Endodermal cell (in vitro differentiated cells): ENCODE data around the gene CTIF. TPM values are rescaled to one million over a fixed set of nuclear protein-coding genes. Genes with fewer than 3 reads are reported as not detected.

Source experiments
- DNase-seq: peaks from one replicate; pipeline ENCODE4 v3.0.0-alpha.2; 2017
- H3K27ac ChIP-seq: 2 replicates; pipeline ENCODE4 v1.5.1; 2013; ENCODE audit warnings: mild to moderate bottlenecking, low read depth, low read length, moderate library complexity
- H3K27me3 ChIP-seq: 2 replicates; pipeline ENCODE4 v1.6.1; 2013; ENCODE audit warnings: mild to moderate bottlenecking, low read length, moderate library complexity; ENCODE audit not compliant: insufficient read depth, control insufficient read depth, poor library complexity, severe bottlenecking
- H3K36me3 ChIP-seq: 2 replicates; pipeline ENCODE4 v1.7.0; 2013; ENCODE audit warnings: mild to moderate bottlenecking, low read length, moderate library complexity; ENCODE audit not compliant: control insufficient read depth, insufficient read depth
- H3K4me1 ChIP-seq: one replicate; pipeline ENCODE4 v1.7.0; 2013; ENCODE audit warnings: low read length; ENCODE audit not compliant: control insufficient read depth, insufficient read depth
- H3K4me3 ChIP-seq: 2 replicates; pipeline ENCODE4 v1.5.1; 2013; ENCODE audit warnings: mild to moderate bottlenecking, low read length, moderate library complexity
- H3K9ac ChIP-seq: 2 replicates; pipeline ENCODE4 v1.6.1; 2013; ENCODE audit warnings: mild to moderate bottlenecking, low read length, moderate library complexity; ENCODE audit not compliant: poor library complexity, severe bottlenecking; ENCODE audit errors: extremely low read depth
- H3K9me3 ChIP-seq: 2 replicates; pipeline ENCODE4 v1.6.1; 2013; ENCODE audit warnings: mild to moderate bottlenecking, low read length, moderate library complexity; ENCODE audit not compliant: control insufficient read depth
- H3K27ac Mint-ChIP-seq: 2 replicates; pipeline ENCODE4 v1.8.0; 2020; ENCODE audit warnings: mixed read lengths
- H3K27me3 Mint-ChIP-seq: 2 replicates; pipeline ENCODE4 v1.8.0; 2021; ENCODE audit warnings: mild to moderate bottlenecking, mixed read lengths; ENCODE audit not compliant: insufficient read depth
- H3K36me3 Mint-ChIP-seq: 2 replicates; pipeline ENCODE4 v1.8.0; 2020; ENCODE audit warnings: low read depth, mixed read lengths
- H3K4me1 Mint-ChIP-seq: 2 replicates; pipeline ENCODE4 v1.8.0; 2020; ENCODE audit warnings: mixed read lengths
- H3K4me3 Mint-ChIP-seq: 2 replicates; pipeline ENCODE4 v1.8.0; 2020; ENCODE audit warnings: mild to moderate bottlenecking, moderate library complexity, mixed read lengths
- H3K9me3 Mint-ChIP-seq: 2 replicates; pipeline ENCODE4 v1.8.0; 2020; ENCODE audit warnings: mild to moderate bottlenecking, mixed read lengths
- CTCF ChIP-seq: fragments of 200-600 bp; sonication (generic); conservative IDR thresholded peaks from 2 replicates; pipeline ENCODE4 v1.5.0; 2021; ENCODE audit warnings: antibody characterized with exemption, mild to moderate bottlenecking
- WGBS, 2 experiments: methylation state at CpG; one replicate each; pipeline versions ENCODE4 v1.1.5 to v1.1.7; 2013; ENCODE audit warnings: missing lambda C conversion rate in 2 of 2, mixed read lengths in 1 of 2; ENCODE audit not compliant: insufficient coverage in 1 of 2, insufficient read length in 1 of 2; 5-methylcytosine and 5-hydroxymethylcytosine counted together
- total RNA-seq, 2 donors: library from RNA; stranded (reverse); fragmentation: NEBNext Ultra II Directional in 1 of 2; extraction: Animal tissue kit (Norgen Biotek cat#: 25700) in 1 of 2; gene quantifications; 2 replicates in 1 of 2; 3 replicates in 1 of 2; pipeline ENCODE4 v1.2.1, GENCODE V29; 2021

Gene CTIF
- total RNA-seq, 2 donors from 2014 or later = 33.8 to 41.6 TPM

GRCh38 chr18:48866028-48866733 lies 327.4 kb downstream of the CTIF start:
- no peak overlapping the region for H3K4me3 Mint-ChIP-seq
- Histone ChIP-seq H3K27ac (no peak overlapping the region), H3K9me3 (no peaks in the 10 kb centered on the region), H3K4me3 (no peak overlapping the region), H3K4me1 (no peaks in the 10 kb centered on the region), H3K27me3 (no peaks in the 10 kb centered on the region), H3K36me3 (no peaks in the 10 kb centered on the region), H3K9ac (no peak overlapping the region)
- H3K9me3 Mint-ChIP-seq = no peaks in the 10 kb centered on the region
- no peak for TF ChIP-seq CTCF
- no peak overlapping the region for H3K27ac Mint-ChIP-seq
- no peaks in the 10 kb centered on the region for H3K36me3 Mint-ChIP-seq
- no peaks in the 10 kb centered on the region for H3K27me3 Mint-ChIP-seq
- H3K4me1 Mint-ChIP-seq = peaks cover under 1% of the 10 kb centered on the region
- 93 to 100% methylated on average over 4 to 5 of the region's 7 CpGs for WGBS, 2 experiments
- no peak for DNase-seq

GRCh38 chr18:48866856-48867255 lies 328.0 kb downstream of the CTIF start:
- no peaks in the 10 kb centered on the region for H3K27me3 ChIP-seq
- no peak for TF ChIP-seq CTCF
- Mint-ChIP-seq H3K27me3 (no peaks in the 10 kb centered on the region), H3K27ac (no peak overlapping the region), H3K4me3 (no peak overlapping the region), H3K4me1 (no peaks in the 10 kb centered on the region), H3K36me3 (no peaks in the 10 kb centered on the region), H3K9me3 (no peaks in the 10 kb centered on the region)
- H3K36me3 ChIP-seq = no peaks in the 10 kb centered on the region
- 100% methylated on average over 1 of the region's 1 CpG for WGBS, 2 experiments
- DNase-seq = no peak
- no peak overlapping the region for H3K27ac ChIP-seq
- H3K9ac ChIP-seq = no peak overlapping the region
- H3K9me3 ChIP-seq = no peaks in the 10 kb centered on the region
- no peaks in the 10 kb centered on the region for H3K4me1 ChIP-seq
- no peak overlapping the region for H3K4me3 ChIP-seq

- Histone ChIP-seq H3K36me3 (no peaks in the 10 kb centered on the region), H3K27ac (no peak overlapping the region), H3K9ac (no peak overlapping the region), H3K27me3 (no peaks in the 10 kb centered on the region), H3K4me3 (no peak overlapping the region), H3K4me1 (peaks cover 7% of the 10 kb centered on the region), H3K9me3 (no peaks in the 10 kb centered on the region)
- no peaks in the 10 kb centered on the region for H3K9me3 Mint-ChIP-seq
- DNase-seq = no peak
- no peaks in the 10 kb centered on the region for H3K36me3 Mint-ChIP-seq
- H3K4me1 Mint-ChIP-seq = peaks cover 6% of the 10 kb centered on the region
- H3K4me3 Mint-ChIP-seq = no peak overlapping the region
- no peak for TF ChIP-seq CTCF
- H3K27ac Mint-ChIP-seq = no peak overlapping the region
- 88 to 100% methylated on average over 1 of the region's 1 CpG for WGBS, 2 experiments
- H3K27me3 Mint-ChIP-seq = no peaks in the 10 kb centered on the region
Measured at GRCh38 chr18:48867978-48868377, 329.1 kb downstream of the CTIF start.
